Pancreas (tissue), 10 donors: ENCODE measurements around the gene ITCH. TPM values are rescaled to one million over a fixed set of nuclear protein-coding genes. Genes with fewer than 3 reads are reported as not detected.
"Not testable (repeated sequence)": the region's sequence is repeated elsewhere in the genome, so short reads cannot be mapped to it uniquely, and the experiment has no call there.

Experiments
- ATAC-seq, 4 donors: fragments of 200-7000 bp; cut with Tn5 transposase; one replicate each; pipeline versions ENCODE4 v1.8.0 to v1.9.1; 2020; ENCODE audit warnings: mild to moderate bottlenecking in 4 of 4, moderate library complexity in 4 of 4
- DNase-seq, 6 donors: peaks; one replicate each; pipeline ENCODE4 v3.0.0-alpha.2; 2020
- FAIRE-seq: peaks from 2 replicates; lab custom pipeline; 2012; peaks lifted over from hg19 to GRCh38; lab: Jason Lieb, UNC
- H3K27ac ChIP-seq, 4 donors: fragments of 200-600 bp; sonication (generic); 1 replicate in 3 of 4; 2 replicates in 1 of 4; pipeline versions ENCODE4 v1.5.0 to v1.8.0; 2020
- H3K27me3 ChIP-seq, 4 donors: fragments of 200-600 bp; one replicate each; pipeline ENCODE4 v1.8.0; 2021
- H3K36me3 ChIP-seq, 3 donors: fragments of 200-600 bp; sonication (generic) in 1 of 3; one replicate each; pipeline versions ENCODE4 v1.5.0 to v1.8.0; 2020 to 2021
- H3K4me1 ChIP-seq, 3 donors: fragments of 200-600 bp; one replicate each; pipeline ENCODE4 v1.8.0; 2021
- H3K4me3 ChIP-seq, 4 donors: fragments of 200-600 bp; sonication (generic) in 2 of 4; one replicate each; pipeline versions ENCODE4 v1.5.0 to v1.8.0; 2020 to 2021
- H3K9me3 ChIP-seq, 4 donors: fragments of 200-600 bp; one replicate each; pipeline ENCODE4 v1.8.0; 2021
- WGBS, 2 donors: extraction: QIAGEN DNeasy Blood & Tissue Kit; methylation state at CpG; one replicate each; pipeline ENCODE4 v1.1.7; 2013; 5-methylcytosine and 5-hydroxymethylcytosine counted together
- intact Hi-C, 3 donors: fragments of 100-400 bp; cut with DNase I; formaldehyde crosslinking; loops; one replicate each; pipeline versions ENCODE4 v1.11.1 to v1.14.2; 2022
- polyA plus RNA-seq, 2 donors: library from polyadenylated mRNA; stranded (reverse); fragments of 200-250 nt; gene quantifications; one replicate each; pipeline ENCODE4 v1.2.3, GENCODE V29; 2013
- total RNA-seq, 6 donors: library from RNA; stranded (reverse); fragmentation: NEBNext Ultra II Directional in 4 of 6; extraction: Animal tissue kit (Norgen Biotek cat#: 25700) in 4 of 6; gene quantifications; one replicate each; pipeline versions ENCODE4 v1.2.1 to v1.2.4, GENCODE V29; 2021 to 2023
- TF ChIP-seq, protein P1 (sequence below), 4 donors: fragments of 200-600 bp; sonication (generic) in 3 of 4; IDR thresholded peaks; one replicate each; pipeline versions ENCODE4 v1.5.0 to v1.8.0; 2021; ENCODE audit warnings: antibody characterized with exemption in 4 of 4
- donor health status: healthy with polysubstance abuse.
- donor health status: DM: no; HTN: no; CAD: no; lungs with moderate emphysema.
- donor health status: DM: no; HTN: no; CAD: no.
- donor health status: control.
- donor health status: control.
- donor health status: Bipolar disorder and iron deficiency.
- donor health status: DM: yes; HTN: yes; CAD: no.
- donor health status: DM: no; HTN: no; CAD: no.
- donor health status: DM: no; HTN: no; CAD: no.
- donor health status: DM: yes; HTN: yes; CAD: no.

Gene ITCH
- total and polyA plus RNA-seq, 8 donors: 5.7 to 37.0 (median 20.5) TPM

DNA sequence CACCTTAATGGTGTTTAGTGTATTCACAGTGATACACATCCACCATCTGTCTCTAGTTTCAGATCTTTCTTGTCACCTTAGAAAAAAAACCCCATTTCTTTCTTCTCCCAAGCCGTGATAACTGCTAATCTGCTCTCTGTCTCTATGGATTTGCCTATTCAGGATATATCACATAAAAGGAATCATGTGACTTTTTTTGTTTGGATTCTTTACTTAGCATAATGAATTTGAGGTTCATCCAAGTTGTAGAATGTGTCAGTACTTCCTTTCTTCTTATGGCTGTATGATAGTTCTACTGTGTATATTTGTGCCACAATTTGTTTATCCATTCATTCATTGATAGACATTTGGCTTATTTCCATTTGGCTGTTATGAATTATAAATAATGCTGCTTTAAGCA, 57.1 kb downstream of the ITCH start:
- peaks cover 0 to 24% (median 8%) of the 10 kb centered on the region in 3 donors for H3K36me3 ChIP-seq
- no peak overlapping the region for H3K27ac ChIP-seq
- DNase-seq (no peak), ATAC-seq (peak in 1 of 4 donors; percentile 19), FAIRE-seq (no peak)
- TF ChIP-seq, protein P1, sequence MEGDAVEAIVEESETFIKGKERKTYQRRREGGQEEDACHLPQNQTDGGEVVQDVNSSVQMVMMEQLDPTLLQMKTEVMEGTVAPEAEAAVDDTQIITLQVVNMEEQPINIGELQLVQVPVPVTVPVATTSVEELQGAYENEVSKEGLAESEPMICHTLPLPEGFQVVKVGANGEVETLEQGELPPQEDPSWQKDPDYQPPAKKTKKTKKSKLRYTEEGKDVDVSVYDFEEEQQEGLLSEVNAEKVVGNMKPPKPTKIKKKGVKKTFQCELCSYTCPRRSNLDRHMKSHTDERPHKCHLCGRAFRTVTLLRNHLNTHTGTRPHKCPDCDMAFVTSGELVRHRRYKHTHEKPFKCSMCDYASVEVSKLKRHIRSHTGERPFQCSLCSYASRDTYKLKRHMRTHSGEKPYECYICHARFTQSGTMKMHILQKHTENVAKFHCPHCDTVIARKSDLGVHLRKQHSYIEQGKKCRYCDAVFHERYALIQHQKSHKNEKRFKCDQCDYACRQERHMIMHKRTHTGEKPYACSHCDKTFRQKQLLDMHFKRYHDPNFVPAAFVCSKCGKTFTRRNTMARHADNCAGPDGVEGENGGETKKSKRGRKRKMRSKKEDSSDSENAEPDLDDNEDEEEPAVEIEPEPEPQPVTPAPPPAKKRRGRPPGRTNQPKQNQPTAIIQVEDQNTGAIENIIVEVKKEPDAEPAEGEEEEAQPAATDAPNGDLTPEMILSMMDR (IDR thresholded peaks at IDR 0.05): no peak
- intact Hi-C loops: no loop called here
- WGBS, 2 donors: 25 to 28% methylated on average over 1 of the region's 1 CpG
- no peak overlapping the region for H3K4me3 ChIP-seq
- H3K27me3 ChIP-seq: no peaks in the 10 kb centered on the region
- no peaks in the 10 kb centered on the region for H3K9me3 ChIP-seq
- peaks cover 0 to 7% (median 0%) of the 10 kb centered on the region in 3 donors for H3K4me1 ChIP-seq

DNA sequence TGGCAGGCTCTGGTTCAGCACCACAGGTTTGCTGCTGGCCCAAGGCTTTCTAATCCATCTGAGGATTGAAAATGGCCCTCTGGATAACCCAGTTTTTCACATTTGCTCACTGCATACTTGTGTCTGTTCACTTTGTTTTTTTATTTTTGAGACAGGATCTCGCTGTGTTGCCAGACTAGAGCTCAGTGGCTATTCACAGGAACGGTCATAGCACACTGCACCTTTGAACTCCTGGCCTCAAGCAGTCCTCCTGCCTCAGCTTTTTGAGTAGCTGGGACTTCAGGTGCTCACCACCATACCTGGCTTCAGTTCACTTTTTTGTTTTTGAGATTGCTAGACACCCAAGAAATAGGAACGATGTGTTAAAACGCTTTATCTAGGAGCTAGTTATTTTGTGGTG, 57.9 kb downstream of the ITCH start:
- H3K27ac ChIP-seq: no peak overlapping the region
- peaks cover 0 to 12% (median 0%) of the 10 kb centered on the region in 3 donors for H3K4me1 ChIP-seq
- H3K36me3 ChIP-seq: peaks cover 0 to 24% (median 0%) of the 10 kb centered on the region in 3 donors
- H3K4me3 ChIP-seq: no peak overlapping the region
- DNase-seq (no peak), FAIRE-seq (no peak), ATAC-seq (no peak)
- H3K27me3 ChIP-seq: no peaks in the 10 kb centered on the region
- no peaks in the 10 kb centered on the region for H3K9me3 ChIP-seq
- TF ChIP-seq, protein P1 (IDR thresholded peaks at IDR 0.05): no peak
- intact Hi-C loops: no loop called here
- 93% methylated on average over 4 of the region's 4 CpGs for WGBS, 2 donors

DNA sequence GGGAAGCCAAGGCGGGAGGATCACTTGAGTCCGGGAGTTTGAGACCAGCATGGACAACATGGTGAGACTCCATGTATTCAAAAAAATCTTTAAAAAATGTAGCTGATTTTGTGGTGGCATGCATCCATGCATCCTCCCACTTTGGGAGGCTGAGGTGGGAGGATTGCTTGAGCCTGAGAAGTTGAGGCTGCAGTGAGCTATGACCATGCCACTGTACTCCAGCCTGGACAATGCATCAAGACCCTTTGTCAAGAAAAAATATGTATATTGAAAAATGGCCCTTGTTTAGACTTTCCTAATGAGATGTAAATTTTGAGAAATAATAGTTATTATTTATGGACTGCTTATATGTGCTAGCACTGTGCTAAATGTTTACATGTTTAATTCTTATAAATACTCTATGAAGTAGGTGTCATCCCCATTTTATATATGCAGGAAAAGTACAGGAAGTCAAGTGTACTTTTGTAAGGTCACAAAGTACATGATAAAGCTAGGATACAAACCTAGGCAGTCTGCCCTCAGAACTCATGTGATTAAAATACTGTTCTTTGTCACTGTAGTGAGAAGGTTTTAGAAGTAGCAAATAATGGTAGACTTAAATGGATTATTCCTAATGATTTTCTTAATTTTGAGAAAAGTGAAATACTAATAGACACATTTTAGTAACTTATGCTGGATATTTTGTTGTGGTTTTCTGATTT, 58.8 kb downstream of the ITCH start:
- no peak overlapping the region for H3K27ac ChIP-seq
- ATAC-seq (no peak), FAIRE-seq (no peak), DNase-seq (no peak)
- intact Hi-C loops: no loop called here
- peaks cover 0 to 21% (median 0%) of the 10 kb centered on the region in 3 donors for H3K36me3 ChIP-seq
- TF ChIP-seq, protein P1 (IDR thresholded peaks at IDR 0.05): no peak
- H3K4me1 ChIP-seq: peaks cover 0 to 12% (median 0%) of the 10 kb centered on the region in 3 donors
- H3K9me3 ChIP-seq: no peaks in the 10 kb centered on the region
- no peak overlapping the region for H3K4me3 ChIP-seq
- 95 to 98% methylated on average over 2 of the region's 2 CpGs for WGBS, 2 donors
- no peaks in the 10 kb centered on the region for H3K27me3 ChIP-seq

DNA sequence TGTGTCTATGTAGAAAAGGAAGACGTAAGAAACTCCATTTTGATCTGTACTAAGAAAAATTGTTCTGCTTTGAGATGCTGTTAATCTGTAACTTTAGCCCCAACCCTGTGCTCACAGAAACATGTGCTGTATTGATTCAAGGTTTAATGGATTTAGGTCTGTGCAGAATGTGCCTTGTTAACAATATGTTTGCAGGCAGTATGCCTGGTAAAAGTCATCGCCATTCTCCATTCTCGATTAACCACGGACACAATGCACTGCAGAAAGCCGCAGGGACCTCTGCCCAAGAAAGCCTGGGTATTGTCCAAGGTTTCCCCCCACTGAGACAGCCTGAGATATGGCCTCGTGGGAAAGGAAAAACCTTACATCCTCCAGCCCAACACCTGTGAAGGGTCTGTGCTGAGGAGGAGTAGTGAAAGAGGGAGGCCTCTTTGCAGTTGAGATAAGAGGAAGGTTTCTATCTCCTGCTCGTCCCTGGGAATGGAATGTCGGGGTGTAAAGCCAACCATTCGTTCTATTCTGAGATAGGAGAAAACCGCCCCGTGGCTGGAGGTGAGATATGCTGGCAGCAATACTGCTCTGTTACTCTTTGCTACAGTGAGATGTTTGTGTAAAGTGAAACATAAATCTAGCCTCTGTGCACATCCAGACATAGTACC, 62.1 kb downstream of the ITCH start:
- H3K9me3 ChIP-seq, H3K4me3 ChIP-seq, FAIRE-seq, H3K27ac ChIP-seq, intact Hi-C loops, H3K4me1 ChIP-seq, H3K27me3 ChIP-seq, DNase-seq: not testable (repeated sequence)
- H3K36me3 ChIP-seq: peaks cover 0 to 15% (median 0%) of the 10 kb centered on the region in 3 donors
- ATAC-seq: peak in 1 of 4 donors; percentile 25
- 23 to 45% methylated on average over 11 of the region's 11 CpGs for WGBS, 2 donors

DNA sequence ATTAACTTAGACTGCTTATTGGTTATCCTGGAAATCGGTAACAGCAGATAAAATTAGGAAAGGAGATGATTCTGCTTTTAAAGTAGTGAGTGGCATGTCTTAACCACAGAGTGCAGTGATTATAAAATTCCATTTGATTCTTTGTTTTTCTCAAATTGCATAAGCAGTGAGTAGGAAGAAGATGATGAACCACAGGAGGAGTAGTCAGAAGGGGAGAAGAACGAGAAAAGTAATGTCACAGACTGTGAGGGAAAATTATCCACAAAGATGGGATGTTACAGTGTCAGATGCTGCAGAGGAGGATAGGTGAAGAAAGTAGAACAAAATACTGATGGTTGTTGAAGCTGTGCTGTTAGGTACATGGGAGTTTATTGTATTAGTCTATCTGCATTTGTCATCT, 63.0 kb downstream of the ITCH start:
- peaks cover 0 to 5% (median 0%) of the 10 kb centered on the region in 3 donors for H3K4me1 ChIP-seq
- H3K9me3 ChIP-seq: no peaks in the 10 kb centered on the region
- ATAC-seq (no peak), DNase-seq (no peak), FAIRE-seq (no peak)
- H3K27me3 ChIP-seq: no peaks in the 10 kb centered on the region
- no peak overlapping the region for H3K27ac ChIP-seq
- H3K4me3 ChIP-seq: no peak overlapping the region
- peaks cover 0 to 19% (median 0%) of the 10 kb centered on the region in 3 donors for H3K36me3 ChIP-seq
- TF ChIP-seq, protein P1 (IDR thresholded peaks at IDR 0.05): no peak
- intact Hi-C loops: no loop called here
- WGBS, 2 donors: 83 to 87% methylated on average over 2 of the region's 2 CpGs
